ENCODE measurements around the gene EMILIN2. TPM values are rescaled to one million over a fixed set of nuclear protein-coding genes. Genes with fewer than 3 reads are reported as not detected.

EMILIN2 gene
- total and polyA plus RNA-seq, 2 of the 8 experiments (the other 6 are each of a cell fraction or from before 2014, with no cell fraction given) = 6.0 to 7.5 TPM

GRCh38 chr18:2890606-2891005 lies 43.8 kb downstream of the EMILIN2 start (continued):
- TF ChIP-seq BACH1 (IDR thresholded peaks at IDR 0.05; ENCODE audit: low read length) = no peak
- TF ChIP-seq EZH2 (IDR thresholded peaks at IDR 0.05; ENCODE audit: low read depth, low read length, severe bottlenecking) = no peak
- TF ChIP-seq SP2 (IDR thresholded peaks at IDR 0.05; ENCODE audit: low read length) = no peak
- no peak for TF ChIP-seq POLR2AphosphoS5 (IDR thresholded peaks at IDR 0.05; ENCODE audit: low read depth, low read length)
- no peak for TF ChIP-seq CTBP2 (IDR thresholded peaks at IDR 0.05; ENCODE audit: borderline replicate concordance, insufficient read depth, insufficient read length, low read length)
- TF ChIP-seq NRF1 (IDR thresholded peaks at IDR 0.05; ENCODE audit: low read depth, low read length) = no peak
